Frontal cortex (tissue), 4 donors: ENCODE data around the gene SYNE3. TPM values are rescaled to one million over a fixed set of nuclear protein-coding genes. Genes with fewer than 3 reads are reported as not detected.
A peak's percentile ranks its signal among the peaks of the same experiment; 100 is the strongest.

Experiments
- DNase-seq, 2 donors: peaks; one replicate each; pipeline ENCODE4 v3.0.0; 2012; ENCODE audit warnings: low spot score in 2 of 2
- FAIRE-seq: peaks from 2 replicates; lab custom pipeline; 2012; peaks lifted over from hg19 to GRCh38; lab: Jason Lieb, UNC
- total RNA-seq: library from RNA; depleted of rRNA; stranded (reverse); fragments of >200 nt; gene quantifications from one replicate; pipeline ENCODE4 v1.2.3, GENCODE V29; 2014
- donor health status: control.
- donor health status: control.
- donor health status: control.

The SYNE3 gene
- total RNA-seq, 1 donor from 2014 or later, result 1.2 TPM

DNA sequence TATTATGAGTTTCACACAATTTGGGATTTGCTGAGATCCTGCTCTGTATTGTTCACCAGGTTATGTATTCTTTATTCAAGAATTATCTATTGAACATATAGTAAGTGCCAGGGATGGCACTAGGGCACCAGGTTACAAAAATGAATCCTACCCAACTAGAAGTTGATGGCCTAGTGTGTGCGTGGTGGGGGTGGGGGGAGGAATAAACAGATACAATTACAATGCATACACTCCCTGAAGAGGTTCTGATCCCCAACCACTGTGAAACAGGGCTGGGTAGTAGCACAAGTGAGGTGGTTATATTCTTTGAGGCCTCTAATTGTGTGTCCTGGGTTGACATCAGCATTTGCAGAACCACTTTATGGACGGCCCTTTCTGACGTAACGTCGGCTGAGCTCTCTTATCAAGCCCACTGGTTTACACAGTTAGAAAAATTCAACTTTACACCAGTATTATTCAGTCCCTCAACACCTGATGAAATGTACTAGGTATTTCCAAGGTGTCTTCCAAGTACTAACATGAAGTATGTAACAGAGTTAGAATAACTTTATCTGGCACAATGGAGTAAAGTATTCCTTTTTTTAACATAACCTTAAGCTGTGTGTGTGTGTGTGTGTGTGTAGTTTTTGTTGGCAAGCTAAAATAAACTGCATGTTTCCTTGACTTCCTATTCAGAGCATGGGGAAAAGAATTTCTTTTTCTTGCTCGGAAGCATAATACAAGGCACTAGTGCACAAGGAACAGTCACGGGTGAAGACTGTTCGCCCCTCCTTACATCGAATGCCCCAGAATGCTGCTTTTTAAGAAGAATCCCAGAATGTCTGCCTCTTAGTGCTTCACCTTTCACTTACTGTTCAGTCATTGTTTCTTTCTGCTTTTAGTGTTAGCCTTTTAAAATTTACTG, 10.3 kb upstream of the SYNE3 start:
- DNase-seq, result no peak
- no peak for FAIRE-seq

DNA sequence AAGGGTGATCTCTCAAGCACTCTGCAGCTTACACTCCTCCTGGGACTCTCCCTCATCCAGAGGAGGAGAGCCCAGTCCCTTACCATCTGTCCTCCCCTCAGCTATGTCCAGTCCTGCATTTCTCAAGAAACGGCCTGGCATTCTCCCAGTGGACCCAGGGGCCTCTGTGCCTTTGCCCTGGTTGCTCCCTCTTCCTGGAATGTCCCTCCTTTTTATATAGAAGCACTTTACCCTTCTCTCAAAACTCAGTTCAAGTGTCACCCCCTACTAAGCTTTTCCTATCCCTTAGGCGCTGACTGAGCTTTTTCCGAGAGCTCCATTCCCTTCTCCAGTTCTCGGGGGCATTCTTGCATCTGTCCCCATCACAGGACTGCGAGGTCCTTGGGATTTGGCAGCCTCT, 9.5 kb upstream of the SYNE3 start:
- no peak for DNase-seq
- FAIRE-seq, result no peak

DNA sequence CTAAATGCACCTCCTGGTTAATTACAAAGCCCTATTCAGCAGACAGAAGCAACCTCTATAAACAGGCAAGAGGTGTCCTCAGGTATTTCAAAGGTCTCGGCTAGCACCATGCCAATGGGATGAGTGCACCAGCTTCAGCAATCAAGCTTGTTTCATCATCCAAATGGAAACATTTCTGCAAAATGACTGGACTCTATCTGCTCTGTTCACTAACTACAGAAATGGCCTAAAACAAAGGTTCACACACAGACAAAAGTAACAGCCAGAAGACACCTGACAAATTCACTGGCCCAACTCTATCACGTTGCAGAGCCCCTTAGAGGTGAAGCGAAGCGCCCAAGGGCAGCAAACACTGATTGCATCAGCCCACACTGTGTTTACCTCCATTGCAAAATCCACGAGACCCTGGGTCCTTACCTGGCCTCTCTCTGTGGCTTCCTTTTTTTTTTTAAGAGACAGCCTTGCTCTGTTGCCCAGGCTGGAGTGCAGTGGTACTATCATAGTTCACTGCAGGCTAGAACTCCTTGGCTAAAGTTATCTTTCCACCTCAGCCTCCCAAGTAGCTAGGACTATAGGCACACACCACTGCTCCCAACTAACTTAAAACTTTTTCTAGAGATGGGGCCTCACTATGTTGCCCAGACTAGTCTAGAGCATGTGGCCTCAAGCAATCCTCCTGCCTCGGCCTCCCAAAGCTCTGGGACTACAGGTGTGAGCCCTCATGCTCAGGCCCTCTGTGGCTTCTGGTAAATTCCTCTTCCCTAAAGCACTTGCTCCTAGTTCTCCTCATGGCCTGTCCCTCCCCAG, 8.5 kb upstream of the SYNE3 start:
- no peak for FAIRE-seq

DNA sequence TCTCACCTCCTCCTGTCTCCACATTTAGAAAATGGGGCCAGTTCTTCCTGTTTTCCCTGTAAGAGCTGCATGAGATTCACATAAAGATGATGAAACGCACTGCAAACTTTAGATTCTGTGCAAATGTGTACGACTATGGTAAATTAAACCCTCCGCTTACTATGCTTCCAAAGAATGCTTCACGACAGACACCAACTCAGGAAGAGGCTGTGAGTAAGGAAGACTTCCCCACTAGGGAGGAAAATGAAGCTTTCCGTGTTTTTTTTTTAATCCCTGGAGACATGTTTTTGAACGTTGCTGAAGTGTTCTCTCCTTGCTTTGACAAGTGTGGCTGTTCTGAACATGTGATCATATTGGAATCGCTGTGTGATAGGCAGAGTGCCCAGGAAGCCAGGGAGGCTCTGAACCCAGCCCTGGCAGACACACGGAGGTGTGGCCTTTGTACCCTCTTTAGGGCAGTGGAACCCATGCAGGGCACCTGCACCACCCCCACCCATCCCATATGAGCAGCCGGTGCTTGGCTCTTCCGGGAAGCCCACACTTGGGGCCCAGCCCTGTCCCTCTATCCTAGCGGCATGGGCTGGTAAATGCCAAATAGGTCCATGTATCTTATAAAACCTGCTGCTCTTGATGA, 7.5 kb upstream of the SYNE3 start:
- DNase-seq (no peak), FAIRE-seq (no peak)

More for the DNA sequence above, 8.5 kb upstream of the SYNE3 start:
- DNase-seq, result no peak

DNA sequence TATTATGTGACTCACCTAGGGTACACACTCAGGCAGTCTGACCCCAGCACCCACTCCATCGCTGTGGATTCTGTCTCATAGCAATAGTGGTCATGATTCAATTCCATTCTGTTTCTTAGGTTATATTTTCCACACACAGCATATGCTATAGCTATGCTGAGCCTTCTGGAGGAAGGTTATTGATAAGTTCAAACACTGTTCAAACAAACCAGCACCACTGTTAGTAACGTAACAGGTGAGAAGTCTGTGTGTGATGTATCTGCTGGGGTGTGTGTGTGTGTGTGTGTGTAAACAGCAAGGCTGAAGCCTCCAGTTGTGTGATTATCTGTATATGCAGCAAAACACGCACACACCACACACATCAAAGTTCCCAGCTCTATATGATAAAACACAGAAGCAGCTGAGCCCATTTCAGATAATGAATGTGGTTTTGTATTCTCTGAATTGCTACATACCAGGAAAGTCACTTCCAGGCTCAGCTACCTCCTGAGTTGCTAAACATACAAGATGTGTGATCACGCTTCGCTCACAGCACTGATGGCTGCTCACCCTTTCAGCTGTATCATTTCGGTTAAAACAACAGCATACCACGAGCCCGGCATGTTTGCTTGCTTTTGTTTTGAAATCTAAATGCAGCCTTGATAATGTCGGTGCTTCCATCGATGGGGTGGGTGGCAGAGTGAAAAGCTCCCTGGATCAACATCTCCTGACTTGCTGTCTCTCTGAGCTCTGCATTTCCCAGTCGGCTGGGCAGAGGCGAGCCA, 6.8 kb upstream of the SYNE3 start:
- no peak for FAIRE-seq
- no peak for DNase-seq

DNA sequence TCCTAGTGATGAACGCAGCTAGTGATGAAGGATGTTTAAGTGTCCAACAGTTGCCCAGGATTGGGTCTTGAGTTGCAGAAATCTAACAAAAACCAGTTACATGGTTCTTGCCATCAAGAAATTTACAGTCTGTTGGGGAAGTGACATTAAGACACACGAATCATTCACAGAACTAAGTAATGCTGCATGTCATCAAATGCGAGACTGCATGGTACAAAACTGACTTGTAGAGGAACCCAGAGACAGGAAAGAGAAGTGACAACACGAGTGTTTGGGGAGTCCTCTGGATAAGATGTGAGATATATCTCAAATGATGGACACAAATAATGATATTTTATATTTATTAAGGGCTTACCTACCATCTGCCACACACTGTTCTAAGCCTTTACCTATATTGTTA, 6.1 kb upstream of the SYNE3 start:
- FAIRE-seq (no peak), DNase-seq (no peak)

DNA sequence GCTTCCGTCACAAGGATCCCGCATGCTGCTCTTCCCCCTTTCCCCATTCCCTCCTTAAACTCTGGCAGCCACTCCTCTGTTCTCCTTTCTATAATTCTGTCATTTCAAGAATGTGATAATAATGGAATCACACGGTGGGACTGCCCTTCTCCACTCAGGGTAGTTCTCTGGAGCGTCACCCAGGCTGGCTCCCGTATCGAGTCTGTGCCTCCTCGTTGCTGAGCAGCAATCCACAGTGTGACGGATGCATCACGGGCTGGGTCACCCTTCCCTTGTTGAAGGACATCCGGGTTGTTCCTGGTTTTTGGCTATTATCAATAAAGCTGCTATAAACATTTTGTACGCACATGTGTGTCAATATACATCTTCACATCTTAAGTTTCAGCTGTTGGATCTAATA, 5.7 kb upstream of the SYNE3 start:
- DNase-seq, result no peak
- FAIRE-seq, result no peak

DNA sequence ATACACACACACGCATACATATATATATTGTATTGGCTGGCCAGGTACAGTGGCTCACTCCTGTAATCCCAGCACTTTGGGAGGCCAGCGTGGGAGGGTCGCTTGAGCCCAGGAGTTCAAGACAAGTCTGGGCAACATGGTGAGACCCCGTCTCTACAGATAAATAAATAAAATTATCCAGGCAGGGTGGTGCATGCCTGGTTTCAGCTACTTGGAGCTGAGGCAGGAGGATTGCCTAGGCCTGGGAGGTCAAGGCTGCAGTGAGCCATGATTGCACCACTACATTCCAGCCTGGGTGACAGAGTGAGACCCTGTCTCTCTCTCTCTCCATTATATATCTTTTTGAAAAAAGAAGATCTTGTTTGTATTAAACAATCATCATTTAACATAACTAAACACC, 4.6 kb upstream of the SYNE3 start:
- DNase-seq (no peak), FAIRE-seq (no peak)

DNA sequence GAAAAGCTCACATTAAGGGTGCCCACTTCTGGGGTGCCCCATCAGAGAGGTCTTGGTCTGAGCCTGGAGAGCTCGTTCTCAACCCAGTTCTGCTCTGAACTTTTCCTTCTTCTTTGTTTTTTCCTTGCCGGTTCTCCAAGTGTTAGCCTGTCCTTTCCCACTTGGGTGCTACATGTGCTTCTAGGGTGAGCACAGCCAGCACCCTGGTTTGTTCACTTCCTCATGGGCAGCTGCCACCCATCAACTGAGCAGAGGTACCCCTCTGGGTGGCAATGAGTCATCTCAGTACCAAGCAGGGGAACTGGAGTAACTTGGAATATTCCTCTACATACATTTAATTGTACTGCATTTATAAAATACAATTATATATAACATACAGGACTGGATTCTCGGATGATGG, 3.9 kb upstream of the SYNE3 start:
- no peak for DNase-seq
- no peak for FAIRE-seq

DNA sequence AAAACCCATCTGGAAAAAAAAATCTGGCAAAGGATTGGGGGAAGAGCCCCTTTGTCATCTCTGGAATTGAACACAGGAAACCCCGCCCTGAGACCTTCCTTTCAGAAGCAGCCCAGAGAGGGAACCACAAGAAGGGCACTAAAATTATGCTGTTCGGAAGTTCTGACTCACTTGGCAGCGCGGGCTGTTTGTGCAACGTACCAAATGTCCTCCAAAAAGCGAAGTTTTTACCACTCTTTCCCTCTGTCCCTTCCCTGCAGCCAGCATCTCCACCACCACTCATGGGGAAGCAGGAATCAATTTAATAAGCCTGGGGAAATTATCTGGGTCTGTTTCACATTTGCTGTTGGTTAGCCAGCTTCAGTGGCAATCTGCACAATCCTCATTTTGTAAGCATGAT, 3.2 kb upstream of the SYNE3 start:
- FAIRE-seq (no peak), DNase-seq (no peak)

DNA sequence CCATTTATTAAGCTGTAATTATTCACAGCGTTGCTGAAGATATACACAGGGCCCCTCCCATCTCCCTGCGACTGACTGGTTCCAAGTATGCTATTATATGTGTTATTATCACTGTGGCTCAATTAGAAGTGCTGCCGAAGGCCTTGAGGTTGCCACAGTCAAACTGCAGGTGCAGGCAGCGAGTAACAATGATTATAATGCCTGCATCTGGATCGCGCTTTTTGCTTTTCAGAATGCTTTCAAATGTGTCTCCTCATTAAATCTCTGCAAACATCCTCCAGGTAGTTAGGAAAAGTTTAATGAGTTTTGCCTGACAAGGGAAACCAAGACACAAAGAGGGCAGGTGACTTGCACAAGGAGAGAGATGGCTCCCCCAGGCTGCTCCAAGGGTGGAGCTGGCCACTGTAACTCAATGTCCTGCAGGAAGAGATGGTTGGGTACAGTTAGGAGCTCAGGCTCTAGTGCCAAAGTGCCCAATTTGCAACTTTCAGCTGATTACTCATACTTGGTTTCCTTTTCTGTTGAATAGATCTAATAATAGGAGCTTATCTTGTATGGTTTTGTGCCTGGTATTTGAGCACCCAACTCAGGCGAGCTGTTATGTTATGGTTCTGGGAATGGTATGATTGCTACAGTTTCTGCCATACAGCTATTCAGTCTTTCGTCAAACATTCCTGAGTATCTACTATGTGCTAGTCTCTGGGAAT, 1.7 kb upstream of the SYNE3 start:
- FAIRE-seq (no peak), DNase-seq (no peak)

DNA sequence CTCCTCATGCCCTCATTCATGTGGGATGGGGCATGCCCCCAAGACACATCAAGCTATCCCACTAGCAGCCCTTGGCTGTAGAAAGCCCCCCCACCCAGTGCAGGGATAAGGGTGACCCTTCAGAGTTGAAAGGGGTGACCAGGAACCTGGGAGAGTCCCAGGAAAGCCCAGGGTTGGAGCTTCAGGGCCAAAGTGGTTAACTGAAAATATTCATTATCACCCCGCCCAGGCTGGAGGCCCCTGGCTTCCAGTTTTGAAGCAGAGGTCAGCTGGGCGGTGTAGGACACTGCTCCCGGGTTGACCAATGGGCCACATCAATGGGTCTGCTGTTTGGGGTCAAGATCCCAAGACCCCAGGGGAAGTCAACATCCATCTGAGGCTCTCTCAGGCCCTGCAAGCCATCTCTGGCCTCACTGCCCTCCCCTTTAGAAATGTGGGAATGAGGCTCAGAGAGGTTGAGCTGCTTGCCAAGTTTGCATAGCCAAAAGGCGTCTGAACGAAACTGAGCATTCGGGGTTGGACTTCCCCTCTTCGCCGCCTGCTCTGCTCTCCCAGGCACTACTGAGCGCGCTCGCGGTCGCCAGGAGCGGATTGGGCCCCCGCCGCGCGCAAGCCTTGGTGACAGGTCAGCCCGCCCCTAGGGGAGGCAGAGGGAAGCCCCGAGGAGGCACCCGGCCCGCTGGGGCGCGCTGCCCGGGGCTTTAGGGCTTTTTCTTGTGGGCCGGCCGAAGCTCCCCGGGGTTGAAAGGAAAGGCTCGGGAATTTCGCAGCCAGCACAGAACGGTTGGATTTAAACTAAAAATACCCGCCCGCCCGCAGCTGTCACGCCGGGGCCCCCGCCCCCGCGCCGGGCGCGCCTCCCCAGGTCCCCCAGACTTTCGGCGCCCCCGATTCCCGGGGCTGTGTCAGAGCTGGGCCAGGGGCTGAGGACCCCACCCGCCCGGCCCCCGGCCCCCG, 576 bp downstream of the SYNE3 start:
- DNase-seq, result peak; percentile 78 to 81
- no peak for FAIRE-seq

DNA sequence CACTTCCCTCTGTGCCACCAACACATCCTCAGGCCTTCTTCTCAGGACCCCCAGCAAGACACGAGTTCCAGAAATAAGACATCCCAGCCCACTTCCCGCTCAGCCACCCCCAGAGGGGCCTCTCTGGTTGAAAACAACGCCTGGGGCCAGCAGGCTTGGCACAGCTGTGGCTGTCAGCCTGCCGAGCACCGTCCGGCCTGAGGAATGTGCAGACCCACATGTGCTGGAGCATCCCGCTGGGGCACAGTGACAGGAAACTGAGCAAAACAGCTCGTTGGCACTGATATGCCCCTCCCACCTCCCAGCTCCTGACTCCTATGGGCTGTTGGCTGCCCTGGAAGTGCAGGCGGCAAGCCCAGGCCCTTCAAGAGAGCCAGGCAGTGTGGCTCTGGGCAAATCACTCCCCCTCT, 1.4 kb downstream of the SYNE3 start:
- DNase-seq (peak; percentile 62 to 77), FAIRE-seq (no peak)

DNA sequence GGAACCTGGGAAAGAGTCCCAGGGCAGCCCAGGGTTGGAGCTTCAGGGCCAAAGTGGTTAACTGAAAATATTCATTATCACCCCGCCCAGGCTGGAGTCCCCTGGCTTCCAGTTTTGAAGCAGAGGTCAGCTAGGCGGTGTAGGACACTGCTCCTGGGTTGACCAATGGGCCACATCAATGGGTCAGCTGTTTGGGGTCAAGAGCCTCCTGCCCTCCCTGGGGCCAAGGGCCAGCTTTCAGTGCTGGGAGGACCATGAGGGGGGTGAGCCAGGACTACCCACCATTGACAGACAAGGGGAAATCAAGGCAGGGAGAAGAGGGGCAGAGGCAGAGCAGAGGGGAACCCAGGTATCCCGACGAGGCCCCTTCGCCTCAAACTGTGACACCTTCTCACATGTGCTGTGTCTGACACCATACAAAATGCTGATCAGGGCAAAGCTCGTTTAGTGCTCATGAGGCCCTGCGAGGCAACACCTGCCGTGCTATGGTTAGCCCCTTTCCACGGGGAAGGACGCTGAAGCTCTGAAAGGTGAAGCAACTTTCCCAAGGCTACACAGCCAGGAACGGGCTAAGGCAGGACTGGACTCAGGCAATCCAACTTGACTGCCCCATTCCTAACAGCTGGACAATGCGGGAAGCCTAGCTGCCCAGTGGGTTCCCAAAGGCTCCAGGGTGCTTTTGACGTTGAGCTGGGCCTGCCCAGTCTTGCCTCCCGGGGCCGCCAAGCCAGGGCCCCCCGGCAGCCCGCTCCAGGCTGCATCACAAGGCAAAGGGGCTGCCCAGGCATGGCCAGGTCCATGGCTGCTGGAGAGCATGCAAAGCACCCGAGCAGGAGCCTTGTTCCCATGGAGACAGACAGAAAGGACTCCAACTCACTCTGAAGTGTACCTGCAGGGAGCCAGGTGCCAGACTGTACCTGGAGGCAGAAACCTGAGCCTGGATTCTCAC, 2.0 kb downstream of the SYNE3 start:
- no peak for FAIRE-seq
- no peak for DNase-seq

DNA sequence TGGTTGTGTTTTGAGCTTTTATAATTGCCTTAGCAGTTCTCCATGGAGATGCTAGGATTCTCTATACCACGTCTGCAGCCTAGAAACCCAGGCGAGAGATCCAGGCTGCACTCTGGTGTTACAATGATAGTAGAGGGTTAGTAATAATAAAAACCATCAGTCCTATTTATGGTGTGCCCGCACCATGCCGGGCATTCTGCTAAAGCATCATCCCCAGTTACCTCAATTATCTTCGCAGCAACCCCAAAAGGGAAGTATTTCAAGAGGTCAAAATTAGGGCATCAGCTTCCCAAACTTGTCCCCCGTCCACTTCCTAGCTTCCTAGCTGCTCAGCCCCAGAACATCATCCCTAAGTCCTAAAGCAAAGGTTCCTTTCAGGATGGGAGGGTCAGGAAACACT, 3.2 kb downstream of the SYNE3 start:
- FAIRE-seq, result no peak
- no peak for DNase-seq

DNA sequence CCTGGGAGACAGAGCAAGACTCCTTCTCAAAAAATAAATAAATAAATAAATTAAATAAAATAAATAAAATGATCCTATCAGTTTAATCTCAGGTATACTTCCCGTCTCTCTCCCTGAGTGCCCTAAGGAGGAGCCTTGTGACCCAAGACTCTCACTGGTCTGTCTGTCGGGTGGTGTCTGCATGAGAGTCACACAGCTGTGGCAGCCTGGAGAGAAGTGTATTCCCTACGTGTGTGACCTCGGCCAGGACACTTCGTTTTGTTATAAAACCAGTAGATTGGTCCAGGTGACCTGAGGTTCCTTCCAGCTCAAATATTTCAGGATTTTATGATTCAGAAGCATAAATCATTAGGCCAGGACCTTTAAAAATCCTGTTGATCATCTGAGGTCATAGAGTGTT, 4.8 kb downstream of the SYNE3 start:
- no peak for FAIRE-seq
- DNase-seq, result no peak

DNA sequence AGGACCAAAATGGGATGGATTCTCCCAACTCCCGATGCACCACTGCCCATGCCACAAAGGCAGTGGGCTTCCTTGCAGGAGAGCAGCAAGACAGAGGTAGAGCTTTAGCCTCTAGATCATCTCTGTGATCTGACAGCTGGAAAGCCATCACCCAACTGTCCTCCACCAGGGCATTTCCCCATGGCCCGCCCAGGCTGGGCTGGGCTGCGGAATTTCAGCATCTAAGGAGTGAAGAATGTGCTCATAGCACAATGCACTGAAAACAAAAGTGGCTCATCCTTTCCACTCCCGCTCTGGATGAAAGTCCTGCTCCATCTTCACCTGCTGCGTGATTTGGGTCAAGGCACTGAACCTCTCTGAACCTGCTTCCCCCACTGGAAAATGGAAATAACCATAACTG, 5.6 kb downstream of the SYNE3 start:
- DNase-seq, result no peak
- FAIRE-seq, result no peak
